ENCODE measurements around the gene INSRR.

DNA sequence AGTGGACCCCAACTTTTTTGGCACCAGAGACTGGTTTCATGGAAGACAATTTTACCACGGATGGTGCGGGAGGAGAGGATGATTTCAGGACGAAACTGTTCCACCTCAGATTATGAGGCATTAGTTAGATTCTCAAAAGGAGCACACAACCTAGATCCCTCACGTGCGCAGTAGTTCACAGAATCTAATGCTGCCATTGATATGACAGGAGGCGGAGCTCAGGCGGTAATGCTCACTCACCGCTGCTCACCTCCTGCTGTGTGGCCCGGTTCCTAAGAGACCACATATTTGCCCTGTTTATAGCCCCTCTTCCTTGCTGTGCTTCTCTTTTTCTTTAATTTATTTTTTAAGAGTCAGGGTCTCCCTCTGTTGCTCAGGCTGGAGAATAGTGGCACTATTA is 6.3 kb upstream of the INSRR start:
- TF ChIP-seq, protein P1, sequence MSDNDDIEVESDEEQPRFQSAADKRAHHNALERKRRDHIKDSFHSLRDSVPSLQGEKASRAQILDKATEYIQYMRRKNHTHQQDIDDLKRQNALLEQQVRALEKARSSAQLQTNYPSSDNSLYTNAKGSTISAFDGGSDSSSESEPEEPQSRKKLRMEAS (IDR thresholded peaks at IDR 0.05) = no peak
- TF ChIP-seq EGR1 (IDR thresholded peaks at IDR 0.05) = no peak
- TF ChIP-seq EP300 (IDR thresholded peaks at IDR 0.05; ENCODE audit: borderline replicate concordance) = no peak
- TF ChIP-seq, protein P2, sequence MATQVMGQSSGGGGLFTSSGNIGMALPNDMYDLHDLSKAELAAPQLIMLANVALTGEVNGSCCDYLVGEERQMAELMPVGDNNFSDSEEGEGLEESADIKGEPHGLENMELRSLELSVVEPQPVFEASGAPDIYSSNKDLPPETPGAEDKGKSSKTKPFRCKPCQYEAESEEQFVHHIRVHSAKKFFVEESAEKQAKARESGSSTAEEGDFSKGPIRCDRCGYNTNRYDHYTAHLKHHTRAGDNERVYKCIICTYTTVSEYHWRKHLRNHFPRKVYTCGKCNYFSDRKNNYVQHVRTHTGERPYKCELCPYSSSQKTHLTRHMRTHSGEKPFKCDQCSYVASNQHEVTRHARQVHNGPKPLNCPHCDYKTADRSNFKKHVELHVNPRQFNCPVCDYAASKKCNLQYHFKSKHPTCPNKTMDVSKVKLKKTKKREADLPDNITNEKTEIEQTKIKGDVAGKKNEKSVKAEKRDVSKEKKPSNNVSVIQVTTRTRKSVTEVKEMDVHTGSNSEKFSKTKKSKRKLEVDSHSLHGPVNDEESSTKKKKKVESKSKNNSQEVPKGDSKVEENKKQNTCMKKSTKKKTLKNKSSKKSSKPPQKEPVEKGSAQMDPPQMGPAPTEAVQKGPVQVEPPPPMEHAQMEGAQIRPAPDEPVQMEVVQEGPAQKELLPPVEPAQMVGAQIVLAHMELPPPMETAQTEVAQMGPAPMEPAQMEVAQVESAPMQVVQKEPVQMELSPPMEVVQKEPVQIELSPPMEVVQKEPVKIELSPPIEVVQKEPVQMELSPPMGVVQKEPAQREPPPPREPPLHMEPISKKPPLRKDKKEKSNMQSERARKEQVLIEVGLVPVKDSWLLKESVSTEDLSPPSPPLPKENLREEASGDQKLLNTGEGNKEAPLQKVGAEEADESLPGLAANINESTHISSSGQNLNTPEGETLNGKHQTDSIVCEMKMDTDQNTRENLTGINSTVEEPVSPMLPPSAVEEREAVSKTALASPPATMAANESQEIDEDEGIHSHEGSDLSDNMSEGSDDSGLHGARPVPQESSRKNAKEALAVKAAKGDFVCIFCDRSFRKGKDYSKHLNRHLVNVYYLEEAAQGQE (IDR thresholded peaks at IDR 0.05; ENCODE audit: low read depth) = no peak
- TF ChIP-seq, protein P3, sequence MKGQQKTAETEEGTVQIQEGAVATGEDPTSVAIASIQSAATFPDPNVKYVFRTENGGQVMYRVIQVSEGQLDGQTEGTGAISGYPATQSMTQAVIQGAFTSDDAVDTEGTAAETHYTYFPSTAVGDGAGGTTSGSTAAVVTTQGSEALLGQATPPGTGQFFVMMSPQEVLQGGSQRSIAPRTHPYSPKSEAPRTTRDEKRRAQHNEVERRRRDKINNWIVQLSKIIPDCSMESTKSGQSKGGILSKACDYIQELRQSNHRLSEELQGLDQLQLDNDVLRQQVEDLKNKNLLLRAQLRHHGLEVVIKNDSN (IDR thresholded peaks at IDR 0.05) = no peak
- TF ChIP-seq ZBTB7A (IDR thresholded peaks at IDR 0.05; ENCODE audit: low read depth) = no peak
- no peak for TF ChIP-seq RAD21 (IDR thresholded peaks at IDR 0.05; ENCODE audit: low read depth)
- no peak for TF ChIP-seq YY1 (IDR thresholded peaks at IDR 0.05; ENCODE audit: low read depth)
- TF ChIP-seq FOXM1 (IDR thresholded peaks at IDR 0.05; ENCODE audit: borderline replicate concordance, low read depth) = no peak
- no peak for TF ChIP-seq CEBPB (IDR thresholded peaks at IDR 0.05)
- TF ChIP-seq NFIC (IDR thresholded peaks at IDR 0.05) = no peak
- TF ChIP-seq CREB1 (IDR thresholded peaks at IDR 0.05; ENCODE audit: low read depth) = no peak
